CD8-positive, alpha-beta memory T cell (primary cell): ENCODE results near the gene SMARCC2. TPM values are rescaled to one million over a fixed set of nuclear protein-coding genes. Genes with fewer than 3 reads are reported as not detected.

Experiments
- CTCF ChIA-PET: fragments of 350-600 bp; sonication (Branson Sonifier 250); formaldehyde crosslinking; loops from one replicate; lab custom pipeline; 2021; ENCODE audit warnings: antibody characterized with exemption; lab: Charles Lee
- POLR2A ChIA-PET: fragments of 350-600 bp; sonication (Branson Sonifier 250); formaldehyde crosslinking; loops from one replicate; lab custom pipeline; 2021; ENCODE audit warnings: antibody characterized with exemption; lab: Charles Lee
- DNase-seq, 5 donors: peaks; one replicate each; pipeline versions ENCODE4 v3.0.0 to v3.0.0-alpha.2; 2020 to 2022; ENCODE audit warnings: mixed read lengths in 1 of 5
- H3K27ac ChIP-seq: one replicate; pipeline ENCODE4 v1.7.0; 2013; ENCODE audit warnings: low read depth, mild to moderate bottlenecking, low read length, moderate library complexity
- H3K27me3 ChIP-seq: 2 replicates; pipeline ENCODE4 v1.7.0; 2013; ENCODE audit warnings: low read length, mild to moderate bottlenecking; ENCODE audit not compliant: insufficient read depth, poor library complexity, severe bottlenecking
- H3K36me3 ChIP-seq: 2 replicates; pipeline ENCODE4 v1.7.0; 2013; ENCODE audit warnings: mild to moderate bottlenecking, low read length, moderate library complexity; ENCODE audit not compliant: insufficient read depth
- H3K4me1 ChIP-seq: 2 replicates; pipeline ENCODE4 v1.7.0; 2013; ENCODE audit warnings: mild to moderate bottlenecking, low read length, moderate library complexity; ENCODE audit not compliant: insufficient read depth
- H3K4me3 ChIP-seq: 2 replicates; pipeline ENCODE4 v1.7.0; 2013; ENCODE audit warnings: mild to moderate bottlenecking, low read length
- H3K9me3 ChIP-seq: 2 replicates; pipeline ENCODE4 v1.7.0; 2013; ENCODE audit warnings: mild to moderate bottlenecking, low read length
- H3K27ac Mint-ChIP-seq, 8 donors: one replicate each; pipeline ENCODE4 v1.8.0; 2020 to 2021; ENCODE audit warnings: mixed read lengths in 8 of 8, mild to moderate bottlenecking in 6 of 8, inconsistent platforms in 3 of 8, moderate library complexity in 3 of 8
- H3K27me3 Mint-ChIP-seq, 2 donors: one replicate each; pipeline ENCODE4 v1.8.0; 2020 to 2021; ENCODE audit warnings: mixed read lengths in 2 of 2, mild to moderate bottlenecking in 1 of 2, moderate library complexity in 1 of 2
- H3K36me3 Mint-ChIP-seq, 3 donors: one replicate each; pipeline ENCODE4 v1.8.0; 2020 to 2021; ENCODE audit warnings: mixed read lengths in 3 of 3, inconsistent platforms in 1 of 3, mild to moderate bottlenecking in 1 of 3
- H3K4me1 Mint-ChIP-seq, 3 donors: one replicate each; pipeline ENCODE4 v1.8.0; 2020 to 2021; ENCODE audit warnings: mixed read lengths in 3 of 3, inconsistent platforms in 1 of 3, mild to moderate bottlenecking in 1 of 3
- H3K4me3 Mint-ChIP-seq, 7 donors: one replicate each; pipeline ENCODE4 v1.8.0; 2020 to 2021; ENCODE audit warnings: mixed read lengths in 7 of 7, mild to moderate bottlenecking in 6 of 7, moderate library complexity in 4 of 7, inconsistent platforms in 2 of 7
- H3K9me3 Mint-ChIP-seq, 5 donors: one replicate each; pipeline ENCODE4 v1.8.0; 2020 to 2022; ENCODE audit warnings: mixed read lengths in 5 of 5, mild to moderate bottlenecking in 3 of 5, moderate library complexity in 2 of 5, inconsistent platforms in 1 of 5
- polyA plus RNA-seq: library from polyadenylated mRNA; unstranded; fragments of 300-500 nt; fragmentation: Illumina TruSeq; gene quantifications from one replicate; pipeline ENCODE4 v1.2.3, GENCODE V29; 2021
- total RNA-seq, 2 experiments: library from RNA; stranded (reverse); gene quantifications; one replicate each; pipeline ENCODE4 v1.2.3, GENCODE V29; 2021

The SMARCC2 gene
- total and polyA plus RNA-seq, 3 experiments from 2014 or later = 92.4 to 118 (median 107) TPM

GRCh38 chr12:56146492-56147460 lies 42.5 kb downstream of the SMARCC2 start:
- Mint-ChIP-seq H3K9me3 (no peaks in the 10 kb centered on the region), H3K4me1 (peaks cover 32 to 42% (median 37%) of the 10 kb centered on the region in 3 donors), H3K4me3 (peak overlapping the region in 1 of 7 donors; percentile 11), H3K27ac (peak overlapping the region in 6 of 8 donors; percentile 14 to 63 (median 36)), H3K27me3 (no peaks in the 10 kb centered on the region), H3K36me3 (peaks cover 9 to 39% (median 19%) of the 10 kb centered on the region in 3 donors)
- ChIA-PET CTCF (no interaction called here), POLR2A (no interaction called here)
- Histone ChIP-seq H3K4me3 (no peak overlapping the region), H3K4me1 (peaks cover 22% of the 10 kb centered on the region), H3K27me3 (no peaks in the 10 kb centered on the region), H3K9me3 (no peaks in the 10 kb centered on the region), H3K27ac (no peak overlapping the region), H3K36me3 (peaks cover 37% of the 10 kb centered on the region)
- no peak for DNase-seq

- Histone ChIP-seq H3K27ac (no peak overlapping the region), H3K4me1 (peaks cover 17% of the 10 kb centered on the region), H3K4me3 (no peak overlapping the region), H3K36me3 (peaks cover 45% of the 10 kb centered on the region), H3K27me3 (no peaks in the 10 kb centered on the region), H3K9me3 (no peaks in the 10 kb centered on the region)
- Mint-ChIP-seq H3K36me3 (peaks cover 20 to 51% (median 25%) of the 10 kb centered on the region in 3 donors), H3K27ac (peak overlapping the region in 5 of 8 donors; percentile 17 to 78 (median 36)), H3K27me3 (no peaks in the 10 kb centered on the region), H3K9me3 (no peaks in the 10 kb centered on the region), H3K4me1 (peaks cover 30 to 38% (median 30%) of the 10 kb centered on the region in 3 donors), H3K4me3 (no peak overlapping the region)
- ChIA-PET POLR2A (interaction anchor here (0.6 kb wide), 2 partner anchors 22 to 36 kb away, joined by 4 to 9 read pairs; no protein-coding TSS in a partner anchor), CTCF (interaction anchor here (1.3 to 1.7 kb wide), 2 partner anchors 14 to 121 kb away, joined by 3 to 4 read pairs; no protein-coding TSS in a partner anchor)
- DNase-seq = no peak
Measured at GRCh38 chr12:56145217-56145616, 44.1 kb downstream of the SMARCC2 start.

- CTCF ChIA-PET = interaction anchor here (1.2 to 1.7 kb wide), 3 partner anchors 15 to 122 kb away, joined by 3 to 4 read pairs (median 4); partner anchors contain the start of gene ZC3H10
- H3K36me3 ChIP-seq = peaks cover 54% of the 10 kb centered on the region
- peaks cover 20 to 62% (median 27%) of the 10 kb centered on the region in 3 donors for H3K36me3 Mint-ChIP-seq
Measured at GRCh38 chr12:56143870-56144269, 45.4 kb downstream of the SMARCC2 start.

GRCh38 chr12:56143217-56143616 lies 46.1 kb downstream of the SMARCC2 start:
- no peak overlapping the region for H3K27ac ChIP-seq
- Mint-ChIP-seq H3K9me3 (no peaks in the 10 kb centered on the region), H3K36me3 (peaks cover 26 to 69% (median 30%) of the 10 kb centered on the region in 3 donors), H3K27me3 (no peaks in the 10 kb centered on the region), H3K27ac (peak overlapping the region; percentile 38 to 90 (median 76)), H3K4me1 (peaks cover 37 to 47% (median 41%) of the 10 kb centered on the region in 3 donors), H3K4me3 (no peak overlapping the region)
- peaks cover 60% of the 10 kb centered on the region for H3K36me3 ChIP-seq
- ChIA-PET CTCF (interaction anchor here (1.0 to 1.5 kb wide), 2 partner anchors 9 to 13 kb away, joined by 3 to 4 read pairs; no protein-coding TSS in a partner anchor), POLR2A (interaction anchor here (0.6 to 1.6 kb wide), 2 partner anchors 9 to 47 kb away, joined by 3 to 5 read pairs; no protein-coding TSS in a partner anchor)
- no peaks in the 10 kb centered on the region for H3K27me3 ChIP-seq
- H3K4me3 ChIP-seq = no peak overlapping the region
- no peak for DNase-seq
- no peaks in the 10 kb centered on the region for H3K9me3 ChIP-seq
- H3K4me1 ChIP-seq = peaks cover 36% of the 10 kb centered on the region

More at GRCh38 chr12:56143870-56144269, 45.4 kb downstream of the SMARCC2 start:
- Mint-ChIP-seq H3K9me3 (no peaks in the 10 kb centered on the region), H3K27ac (peak overlapping the region in 6 of 8 donors; percentile 17 to 86 (median 67)), H3K4me1 (peaks cover 30 to 41% (median 34%) of the 10 kb centered on the region in 3 donors), H3K4me3 (no peak overlapping the region), H3K27me3 (no peaks in the 10 kb centered on the region)
- Histone ChIP-seq H3K4me3 (no peak overlapping the region), H3K27ac (no peak overlapping the region), H3K27me3 (no peaks in the 10 kb centered on the region), H3K4me1 (peaks cover 30% of the 10 kb centered on the region), H3K9me3 (no peaks in the 10 kb centered on the region)
- no peak for DNase-seq
- POLR2A ChIA-PET = interaction anchor here (0.6 to 1.4 kb wide), 3 partner anchors 16 to 47 kb away, joined by 3 to 9 read pairs (median 3); partner anchors contain the start of gene ESYT1

DNA sequence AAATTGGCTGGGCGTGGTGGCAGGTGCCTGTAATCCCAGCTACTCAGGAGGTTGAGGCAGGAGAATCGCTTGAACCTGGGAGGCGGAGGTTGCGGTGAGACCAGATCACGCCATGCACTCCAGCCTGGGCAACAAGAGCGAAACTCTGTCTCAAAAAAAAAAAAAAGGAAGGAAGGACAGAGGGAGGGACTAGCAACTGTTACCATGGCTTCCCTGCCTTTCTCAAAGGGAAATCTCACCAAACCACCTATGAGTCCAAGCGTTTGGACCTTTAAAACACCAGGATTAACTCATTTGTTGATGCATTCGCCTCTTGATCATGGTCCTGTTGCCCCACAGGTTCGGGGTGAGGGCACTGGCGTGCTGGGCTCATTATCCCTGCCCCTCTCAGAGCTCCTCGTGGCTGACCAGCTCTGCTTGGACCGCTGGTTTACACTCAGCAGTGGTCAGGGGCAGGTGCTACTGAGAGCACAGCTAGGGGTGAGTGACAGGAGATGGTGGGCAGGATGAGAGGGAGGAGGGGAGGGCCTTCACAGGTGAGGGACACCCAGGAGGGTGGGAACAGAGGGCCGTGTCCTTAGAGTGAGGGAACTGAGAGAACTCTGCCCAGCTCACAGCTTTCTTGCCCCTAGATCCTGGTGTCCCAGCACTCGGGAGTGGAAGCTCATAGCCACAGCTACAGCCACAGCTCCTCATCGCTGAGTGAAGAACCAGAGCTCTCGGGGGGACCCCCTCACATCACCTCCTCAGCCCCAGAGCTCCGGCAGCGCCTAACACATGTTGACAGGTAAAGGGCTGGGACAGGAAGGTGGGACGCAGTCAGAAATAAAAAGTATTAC lies 47.1 kb downstream of the SMARCC2 start:
- Mint-ChIP-seq H3K27ac (peak overlapping the region in 7 of 8 donors; percentile 38 to 86 (median 76)), H3K36me3 (peaks cover 26 to 79% (median 36%) of the 10 kb centered on the region in 3 donors), H3K4me3 (peak overlapping the region in 1 of 7 donors; percentile 15), H3K27me3 (no peaks in the 10 kb centered on the region), H3K9me3 (no peaks in the 10 kb centered on the region), H3K4me1 (peaks cover 45 to 55% (median 51%) of the 10 kb centered on the region in 3 donors)
- H3K27me3 ChIP-seq = no peaks in the 10 kb centered on the region
- no peak overlapping the region for H3K27ac ChIP-seq
- H3K4me3 ChIP-seq = no peak overlapping the region
- DNase-seq = no peak
- peaks cover 71% of the 10 kb centered on the region for H3K36me3 ChIP-seq
- CTCF ChIA-PET = interaction anchor here (1.0 to 1.5 kb wide), 2 partner anchors 10 to 12 kb away, joined by 3 to 4 read pairs; no protein-coding TSS in a partner anchor
- POLR2A ChIA-PET = interaction anchor here (0.6 to 1.6 kb wide), 3 partner anchors 10 to 542 kb away, joined by 3 to 8 read pairs (median 5); no protein-coding TSS in a partner anchor
- H3K9me3 ChIP-seq = no peaks in the 10 kb centered on the region
- H3K4me1 ChIP-seq = peaks cover 47% of the 10 kb centered on the region

GRCh38 chr12:56137853-56138571 lies 51.3 kb downstream of the SMARCC2 start:
- no peaks in the 10 kb centered on the region for H3K27me3 Mint-ChIP-seq
- peak overlapping the region in 4 of 7 donors; percentile 25 to 54 (median 42) for H3K4me3 Mint-ChIP-seq
- no peaks in the 10 kb centered on the region for H3K27me3 ChIP-seq
- H3K9me3 Mint-ChIP-seq = no peaks in the 10 kb centered on the region
- peaks cover 18 to 90% (median 35%) of the 10 kb centered on the region in 3 donors for H3K36me3 Mint-ChIP-seq
- H3K9me3 ChIP-seq = no peaks in the 10 kb centered on the region
- no peak overlapping the region for H3K4me3 ChIP-seq
- H3K36me3 ChIP-seq = peaks cover 85% of the 10 kb centered on the region
- H3K27ac Mint-ChIP-seq = peak overlapping the region; percentile 46 to 87 (median 75)
- POLR2A ChIA-PET = interaction anchor here (0.5 to 0.9 kb wide), 3 partner anchors 9 to 391 kb away, joined by 3 to 5 read pairs (median 3); no protein-coding TSS in a partner anchor
- H3K4me1 Mint-ChIP-seq = peaks cover 48 to 55% (median 54%) of the 10 kb centered on the region in 3 donors
- CTCF ChIA-PET = interaction anchor here (0.9 to 2.6 kb wide), 4 partner anchors 11 to 52 kb away, joined by 3 to 10 read pairs (median 6); partner anchors contain the start of genes MYL6B and SMARCC2
- peaks cover 68% of the 10 kb centered on the region for H3K4me1 ChIP-seq
- H3K27ac ChIP-seq = no peak overlapping the region
- DNase-seq = peak in 1 of 5 donors; percentile 52
